Measurements from ENCODE around the gene FAF1.
"Not testable (repeated sequence)": the region's sequence is repeated elsewhere in the genome, so short reads cannot be mapped to it uniquely, and the experiment has no call there.

FAF1 gene

DNA sequence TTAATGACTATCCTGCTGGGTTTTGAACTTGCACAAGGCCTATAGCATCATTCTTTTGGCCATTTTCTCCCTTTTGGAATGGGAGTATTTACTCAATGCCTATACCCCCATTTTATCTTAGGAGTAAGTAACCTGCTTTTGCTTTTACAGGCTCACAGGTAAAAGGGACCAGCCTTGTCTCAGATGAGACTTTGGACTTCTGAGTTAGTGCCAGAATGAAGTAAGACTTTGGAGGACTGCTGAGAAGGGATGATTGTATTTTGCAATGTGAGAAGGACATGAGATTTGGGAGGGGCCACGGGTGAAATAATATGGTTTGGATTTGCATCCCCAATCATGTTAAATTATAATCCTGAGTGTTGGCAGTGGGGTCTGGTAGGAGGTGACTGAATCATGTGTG, 212.7 kb downstream of the FAF1 start:
- no peaks in the 10 kb centered on the region for H4K20me1 ChIP-seq (ENCODE audit: control insufficient read depth, insufficient read depth, low read depth, low read length)
- H3K27ac ChIP-seq (ENCODE audit: low read depth, low read length): no peak overlapping the region
- H3F3A ChIP-seq (ENCODE audit: control insufficient read depth, insufficient read depth): no peaks in the 10 kb centered on the region; the same call in 1 of the 2 replicates
- H3K79me2 ChIP-seq (ENCODE audit: control insufficient read depth, low read length): no peaks in the 10 kb centered on the region
- no peak overlapping the region for H3K4me3 ChIP-seq (ENCODE audit: low read length)
- no peak overlapping the region for H3K4me2 ChIP-seq (ENCODE audit: low read length)
- H3K9me2 ChIP-seq (replicated peaks; ENCODE audit: control insufficient read depth, low read length): no peaks in the 10 kb centered on the region
- no peaks in the 10 kb centered on the region for H3K27me3 ChIP-seq (ENCODE audit: control insufficient read depth, low read length)
- peaks cover 23% of the 10 kb centered on the region for H3K36me3 ChIP-seq (ENCODE audit: control insufficient read depth, low read length)
- no peaks in the 10 kb centered on the region for H3K9me3 ChIP-seq (ENCODE audit: control insufficient read depth, insufficient read depth, low read length)
- H3K4me1 ChIP-seq (ENCODE audit: control insufficient read depth, low read length): no peaks in the 10 kb centered on the region
- no peak for TF ChIP-seq EZH2phosphoT487 (IDR thresholded peaks at IDR 0.05; ENCODE audit: borderline replicate concordance, low read length)

DNA sequence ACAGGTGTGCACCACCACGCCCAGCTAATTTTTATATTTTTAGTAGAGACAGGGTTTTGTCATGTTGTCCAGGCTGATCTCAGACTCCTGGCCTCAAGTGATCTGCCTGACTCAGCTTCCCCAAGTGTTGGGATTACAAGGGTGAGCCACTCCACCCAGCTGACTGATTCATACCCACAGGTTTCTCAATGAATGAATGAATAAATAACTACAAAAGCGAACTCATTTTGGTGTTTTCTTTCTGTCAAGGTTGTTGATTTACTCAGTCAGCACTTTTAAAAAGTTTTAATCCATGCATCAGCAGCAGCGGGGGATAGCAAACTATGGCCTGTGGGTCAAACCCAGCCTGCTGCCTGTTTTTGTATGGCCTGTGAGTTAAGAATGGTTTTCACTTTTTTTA, 217.5 kb downstream of the FAF1 start:
- no peaks in the 10 kb centered on the region for H3K9me3 ChIP-seq (ENCODE audit: control insufficient read depth, insufficient read depth, low read length)
- H3K79me2 ChIP-seq (ENCODE audit: control insufficient read depth, low read length): no peaks in the 10 kb centered on the region
- no peaks in the 10 kb centered on the region for H3K9me2 ChIP-seq (replicated peaks; ENCODE audit: control insufficient read depth, low read length)
- no peak overlapping the region for H3K27ac ChIP-seq (ENCODE audit: low read depth, low read length)
- no peaks in the 10 kb centered on the region for H4K20me1 ChIP-seq (ENCODE audit: control insufficient read depth, insufficient read depth, low read depth, low read length)
- no peaks in the 10 kb centered on the region for H3K4me1 ChIP-seq (ENCODE audit: control insufficient read depth, low read length)
- peaks cover 46% of the 10 kb centered on the region for H3K36me3 ChIP-seq (ENCODE audit: control insufficient read depth, low read length)
- H3K4me3 ChIP-seq (ENCODE audit: low read length): no peak overlapping the region
- H3K4me2 ChIP-seq (ENCODE audit: low read length): no peak overlapping the region
- H3F3A ChIP-seq (ENCODE audit: control insufficient read depth, insufficient read depth): peaks cover 3% of the 10 kb centered on the region
- no peaks in the 10 kb centered on the region for H3K27me3 ChIP-seq (ENCODE audit: control insufficient read depth, low read length)
- TF ChIP-seq, protein P1, sequence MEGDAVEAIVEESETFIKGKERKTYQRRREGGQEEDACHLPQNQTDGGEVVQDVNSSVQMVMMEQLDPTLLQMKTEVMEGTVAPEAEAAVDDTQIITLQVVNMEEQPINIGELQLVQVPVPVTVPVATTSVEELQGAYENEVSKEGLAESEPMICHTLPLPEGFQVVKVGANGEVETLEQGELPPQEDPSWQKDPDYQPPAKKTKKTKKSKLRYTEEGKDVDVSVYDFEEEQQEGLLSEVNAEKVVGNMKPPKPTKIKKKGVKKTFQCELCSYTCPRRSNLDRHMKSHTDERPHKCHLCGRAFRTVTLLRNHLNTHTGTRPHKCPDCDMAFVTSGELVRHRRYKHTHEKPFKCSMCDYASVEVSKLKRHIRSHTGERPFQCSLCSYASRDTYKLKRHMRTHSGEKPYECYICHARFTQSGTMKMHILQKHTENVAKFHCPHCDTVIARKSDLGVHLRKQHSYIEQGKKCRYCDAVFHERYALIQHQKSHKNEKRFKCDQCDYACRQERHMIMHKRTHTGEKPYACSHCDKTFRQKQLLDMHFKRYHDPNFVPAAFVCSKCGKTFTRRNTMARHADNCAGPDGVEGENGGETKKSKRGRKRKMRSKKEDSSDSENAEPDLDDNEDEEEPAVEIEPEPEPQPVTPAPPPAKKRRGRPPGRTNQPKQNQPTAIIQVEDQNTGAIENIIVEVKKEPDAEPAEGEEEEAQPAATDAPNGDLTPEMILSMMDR (IDR thresholded peaks at IDR 0.05; ENCODE audit: low read depth, low read length, poor library complexity, severe bottlenecking): no peak
- TF ChIP-seq EZH2phosphoT487 (IDR thresholded peaks at IDR 0.05; ENCODE audit: borderline replicate concordance, low read length): no peak

DNA sequence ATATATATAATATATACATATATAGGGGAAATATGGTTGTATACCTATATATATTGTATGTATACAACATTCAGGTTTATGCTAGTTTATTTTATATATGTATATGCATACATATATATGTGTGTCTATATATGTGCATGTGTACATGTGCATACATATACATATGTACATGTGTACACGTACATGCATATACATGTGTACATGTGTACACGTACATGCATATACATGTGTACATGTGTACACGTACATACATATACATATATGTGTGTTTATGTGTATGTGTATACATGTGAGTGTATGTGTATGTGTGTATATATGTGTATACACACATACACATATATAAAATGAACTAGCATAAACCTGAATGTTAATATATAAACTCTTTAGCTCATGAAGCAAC, 220.9 kb downstream of the FAF1 start:
- H3K36me3 ChIP-seq (ENCODE audit: control insufficient read depth, low read length): peaks cover 49% of the 10 kb centered on the region
- H3K9me2 ChIP-seq (replicated peaks; ENCODE audit: control insufficient read depth, low read length): no peaks in the 10 kb centered on the region
- no peaks in the 10 kb centered on the region for H4K20me1 ChIP-seq (ENCODE audit: control insufficient read depth, insufficient read depth, low read depth, low read length)
- H3K79me2 ChIP-seq (ENCODE audit: control insufficient read depth, low read length): no peaks in the 10 kb centered on the region
- H3K27me3 ChIP-seq (ENCODE audit: control insufficient read depth, low read length): no peaks in the 10 kb centered on the region
- no peak for TF ChIP-seq EZH2phosphoT487 (IDR thresholded peaks at IDR 0.05; ENCODE audit: borderline replicate concordance, low read length)
- TF ChIP-seq, protein P1 (IDR thresholded peaks at IDR 0.05; ENCODE audit: low read depth, low read length, poor library complexity, severe bottlenecking): no peak
- H3F3A ChIP-seq (ENCODE audit: control insufficient read depth, insufficient read depth): peaks cover 9% of the 10 kb centered on the region
- H3K9me3 ChIP-seq (ENCODE audit: control insufficient read depth, insufficient read depth, low read length): no peaks in the 10 kb centered on the region
- no peak overlapping the region for H3K4me3 ChIP-seq (ENCODE audit: low read length)
- no peak overlapping the region for H3K27ac ChIP-seq (ENCODE audit: low read depth, low read length)
- no peaks in the 10 kb centered on the region for H3K4me1 ChIP-seq (ENCODE audit: control insufficient read depth, low read length)
- no peak overlapping the region for H3K4me2 ChIP-seq (ENCODE audit: low read length)

DNA sequence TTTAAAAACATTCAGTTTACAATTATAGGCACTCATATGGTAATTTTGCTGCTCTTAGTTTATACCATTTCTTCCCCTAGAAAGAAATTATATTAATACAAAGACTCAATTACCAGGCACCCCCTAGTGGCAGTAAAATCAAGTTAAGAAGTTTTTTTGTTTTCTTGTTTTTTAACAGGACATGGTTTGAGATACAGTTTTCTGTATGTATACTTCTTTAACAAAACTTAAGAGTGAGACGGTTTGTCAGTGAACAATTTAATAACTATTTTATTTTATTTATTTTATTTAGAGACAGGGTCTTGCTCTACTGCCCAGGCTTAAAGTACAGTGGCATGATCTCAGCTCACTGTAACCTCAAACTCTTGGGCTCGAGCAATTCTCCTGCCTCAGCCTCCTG, 224.6 kb downstream of the FAF1 start:
- Histone ChIP-seq H3K79me2 (ENCODE audit: control insufficient read depth, low read length) (no peaks in the 10 kb centered on the region), H3K36me3 (ENCODE audit: control insufficient read depth, low read length) (peaks cover 40% of the 10 kb centered on the region), H3K27me3 (ENCODE audit: control insufficient read depth, low read length) (no peaks in the 10 kb centered on the region), H3K27ac (ENCODE audit: low read depth, low read length) (no peak overlapping the region), H3K9me3 (ENCODE audit: control insufficient read depth, insufficient read depth, low read length) (no peaks in the 10 kb centered on the region), H3K4me2 (ENCODE audit: low read length) (no peak overlapping the region), H4K20me1 (ENCODE audit: control insufficient read depth, insufficient read depth, low read depth, low read length) (no peaks in the 10 kb centered on the region), H3K4me3 (ENCODE audit: low read length) (no peak overlapping the region), H3K4me1 (ENCODE audit: control insufficient read depth, low read length) (no peaks in the 10 kb centered on the region), H3K9me2 (replicated peaks; ENCODE audit: control insufficient read depth, low read length) (no peaks in the 10 kb centered on the region), H3F3A (ENCODE audit: control insufficient read depth, insufficient read depth) (peaks cover 9% of the 10 kb centered on the region)
- no peak for TF ChIP-seq EZH2phosphoT487 (IDR thresholded peaks at IDR 0.05; ENCODE audit: borderline replicate concordance, low read length)
- TF ChIP-seq, protein P1 (IDR thresholded peaks at IDR 0.05; ENCODE audit: low read depth, low read length, poor library complexity, severe bottlenecking): peak; percentile 61

DNA sequence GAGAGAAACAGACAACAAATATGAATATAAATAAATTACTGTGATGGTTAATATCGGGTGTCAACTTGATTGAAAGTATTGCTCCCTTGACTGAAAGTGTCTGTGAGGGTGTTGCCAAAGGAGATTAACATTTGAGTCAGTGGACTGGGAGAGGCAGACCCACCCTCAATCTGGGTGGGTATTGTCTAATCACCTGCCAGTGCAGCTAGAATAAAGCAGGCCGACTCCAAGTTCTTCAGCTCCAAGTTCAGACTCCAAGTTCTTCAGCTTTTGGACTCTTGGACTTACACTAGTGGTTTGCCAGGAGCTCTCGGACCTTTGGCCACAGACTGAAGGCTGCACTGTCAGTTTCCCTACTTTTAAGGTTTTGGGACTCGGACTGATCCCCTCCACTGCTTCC, 232.5 kb downstream of the FAF1 start:
- H3K27ac ChIP-seq (ENCODE audit: low read depth, low read length); H3K36me3 ChIP-seq (ENCODE audit: control insufficient read depth, low read length); H3K79me2 ChIP-seq (ENCODE audit: control insufficient read depth, low read length); H3K4me2 ChIP-seq (ENCODE audit: low read length); H3K9me3 ChIP-seq (ENCODE audit: control insufficient read depth, insufficient read depth, low read length); H3F3A ChIP-seq (ENCODE audit: control insufficient read depth, insufficient read depth); H3K4me3 ChIP-seq (ENCODE audit: low read length); H3K9me2 ChIP-seq (replicated peaks; ENCODE audit: control insufficient read depth, low read length); H3K27me3 ChIP-seq (ENCODE audit: control insufficient read depth, low read length); H4K20me1 ChIP-seq (ENCODE audit: control insufficient read depth, insufficient read depth, low read depth, low read length): not testable (repeated sequence)
- peaks cover 30% of the 10 kb centered on the region for H3K4me1 ChIP-seq (ENCODE audit: control insufficient read depth, low read length)

Measured in DOHH2 (cell line).